ENCODE measurements around the gene ITSN2. TPM values are rescaled to one million over a fixed set of nuclear protein-coding genes. Genes with fewer than 3 reads are reported as not detected.

ITSN2 gene
- polyA plus RNA-seq, 1 donor from 2014 or later, result 10.6 TPM

DNA sequence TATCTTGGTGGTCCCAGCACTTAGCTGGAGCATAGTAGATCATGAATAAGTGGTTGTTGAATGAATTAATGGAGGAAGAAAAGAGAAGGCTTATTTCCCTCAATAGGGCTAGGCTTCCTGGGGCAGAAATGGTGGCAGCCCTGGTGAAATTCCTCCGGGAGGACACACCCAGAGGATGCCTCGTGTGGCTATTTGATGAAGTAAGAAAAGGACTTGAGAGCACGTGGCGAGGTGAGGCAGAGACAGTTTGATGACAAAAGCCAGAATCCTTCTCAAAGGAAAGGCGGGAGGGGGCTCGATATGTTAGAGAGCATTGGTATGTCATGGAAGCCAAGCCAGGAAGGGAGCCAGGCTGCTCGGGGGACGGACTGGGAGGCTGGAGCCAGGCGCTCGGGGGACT is 170.8 kb downstream of the ITSN2 start:
- no peak overlapping the region for H3K4me3 ChIP-seq (ENCODE audit: low read length)
- no peaks in the 10 kb centered on the region for H3F3A ChIP-seq (ENCODE audit: insufficient read depth, low read length, poor library complexity, severe bottlenecking)
- H2AFZ ChIP-seq (ENCODE audit: low read depth, low read length), result no peak overlapping the region
- H3K79me2 ChIP-seq (replicated peaks; ENCODE audit: insufficient read depth, low read length), result no peaks in the 10 kb centered on the region
- no peak overlapping the region for H3K27ac ChIP-seq (ENCODE audit: low read length)
- H3K9me2 ChIP-seq (ENCODE audit: insufficient read depth, low read length), result no peaks in the 10 kb centered on the region
- H3K4me2 ChIP-seq (ENCODE audit: low read length), result no peak overlapping the region
- H3K27me3 ChIP-seq (ENCODE audit: insufficient read depth, low read depth, low read length), result no peaks in the 10 kb centered on the region
- H3K9ac ChIP-seq (ENCODE audit: low read length), result no peak overlapping the region
- H4K20me1 ChIP-seq (ENCODE audit: insufficient read depth), result no peaks in the 10 kb centered on the region
- TF ChIP-seq MXI1 (conservative IDR thresholded peaks at IDR 0.05; ENCODE audit: poor library complexity, severe bottlenecking), result no peak
- no peak for TF ChIP-seq TAF1 (IDR thresholded peaks at IDR 0.05; ENCODE audit: low read depth)
- TF ChIP-seq EZH2 (IDR thresholded peaks at IDR 0.05; ENCODE audit: borderline replicate concordance, insufficient read depth, low read length, poor library complexity, severe bottlenecking), result no peak
- TF ChIP-seq EP300 (conservative IDR thresholded peaks at IDR 0.05; ENCODE audit: poor library complexity, severe bottlenecking), result no peak
- TF ChIP-seq, protein P1, sequence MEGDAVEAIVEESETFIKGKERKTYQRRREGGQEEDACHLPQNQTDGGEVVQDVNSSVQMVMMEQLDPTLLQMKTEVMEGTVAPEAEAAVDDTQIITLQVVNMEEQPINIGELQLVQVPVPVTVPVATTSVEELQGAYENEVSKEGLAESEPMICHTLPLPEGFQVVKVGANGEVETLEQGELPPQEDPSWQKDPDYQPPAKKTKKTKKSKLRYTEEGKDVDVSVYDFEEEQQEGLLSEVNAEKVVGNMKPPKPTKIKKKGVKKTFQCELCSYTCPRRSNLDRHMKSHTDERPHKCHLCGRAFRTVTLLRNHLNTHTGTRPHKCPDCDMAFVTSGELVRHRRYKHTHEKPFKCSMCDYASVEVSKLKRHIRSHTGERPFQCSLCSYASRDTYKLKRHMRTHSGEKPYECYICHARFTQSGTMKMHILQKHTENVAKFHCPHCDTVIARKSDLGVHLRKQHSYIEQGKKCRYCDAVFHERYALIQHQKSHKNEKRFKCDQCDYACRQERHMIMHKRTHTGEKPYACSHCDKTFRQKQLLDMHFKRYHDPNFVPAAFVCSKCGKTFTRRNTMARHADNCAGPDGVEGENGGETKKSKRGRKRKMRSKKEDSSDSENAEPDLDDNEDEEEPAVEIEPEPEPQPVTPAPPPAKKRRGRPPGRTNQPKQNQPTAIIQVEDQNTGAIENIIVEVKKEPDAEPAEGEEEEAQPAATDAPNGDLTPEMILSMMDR (IDR thresholded peaks at IDR 0.05; ENCODE audit: poor library complexity, severe bottlenecking), result no peak
- no peak for TF ChIP-seq POLR2AphosphoS5 (IDR thresholded peaks at IDR 0.05)
- TF ChIP-seq, protein P2, sequence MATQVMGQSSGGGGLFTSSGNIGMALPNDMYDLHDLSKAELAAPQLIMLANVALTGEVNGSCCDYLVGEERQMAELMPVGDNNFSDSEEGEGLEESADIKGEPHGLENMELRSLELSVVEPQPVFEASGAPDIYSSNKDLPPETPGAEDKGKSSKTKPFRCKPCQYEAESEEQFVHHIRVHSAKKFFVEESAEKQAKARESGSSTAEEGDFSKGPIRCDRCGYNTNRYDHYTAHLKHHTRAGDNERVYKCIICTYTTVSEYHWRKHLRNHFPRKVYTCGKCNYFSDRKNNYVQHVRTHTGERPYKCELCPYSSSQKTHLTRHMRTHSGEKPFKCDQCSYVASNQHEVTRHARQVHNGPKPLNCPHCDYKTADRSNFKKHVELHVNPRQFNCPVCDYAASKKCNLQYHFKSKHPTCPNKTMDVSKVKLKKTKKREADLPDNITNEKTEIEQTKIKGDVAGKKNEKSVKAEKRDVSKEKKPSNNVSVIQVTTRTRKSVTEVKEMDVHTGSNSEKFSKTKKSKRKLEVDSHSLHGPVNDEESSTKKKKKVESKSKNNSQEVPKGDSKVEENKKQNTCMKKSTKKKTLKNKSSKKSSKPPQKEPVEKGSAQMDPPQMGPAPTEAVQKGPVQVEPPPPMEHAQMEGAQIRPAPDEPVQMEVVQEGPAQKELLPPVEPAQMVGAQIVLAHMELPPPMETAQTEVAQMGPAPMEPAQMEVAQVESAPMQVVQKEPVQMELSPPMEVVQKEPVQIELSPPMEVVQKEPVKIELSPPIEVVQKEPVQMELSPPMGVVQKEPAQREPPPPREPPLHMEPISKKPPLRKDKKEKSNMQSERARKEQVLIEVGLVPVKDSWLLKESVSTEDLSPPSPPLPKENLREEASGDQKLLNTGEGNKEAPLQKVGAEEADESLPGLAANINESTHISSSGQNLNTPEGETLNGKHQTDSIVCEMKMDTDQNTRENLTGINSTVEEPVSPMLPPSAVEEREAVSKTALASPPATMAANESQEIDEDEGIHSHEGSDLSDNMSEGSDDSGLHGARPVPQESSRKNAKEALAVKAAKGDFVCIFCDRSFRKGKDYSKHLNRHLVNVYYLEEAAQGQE (IDR thresholded peaks at IDR 0.05; ENCODE audit: borderline replicate concordance), result no peak
- no peak for TF ChIP-seq SMC3 (conservative IDR thresholded peaks at IDR 0.05; ENCODE audit: poor library complexity)
- no peak for TF ChIP-seq RAD21 (conservative IDR thresholded peaks at IDR 0.05)
- H3K36me3 ChIP-seq (ENCODE audit: insufficient read depth, low read length), result peaks cover 8% of the 10 kb centered on the region
- no peaks in the 10 kb centered on the region for H3K9me3 ChIP-seq (ENCODE audit: low read length)

DNA sequence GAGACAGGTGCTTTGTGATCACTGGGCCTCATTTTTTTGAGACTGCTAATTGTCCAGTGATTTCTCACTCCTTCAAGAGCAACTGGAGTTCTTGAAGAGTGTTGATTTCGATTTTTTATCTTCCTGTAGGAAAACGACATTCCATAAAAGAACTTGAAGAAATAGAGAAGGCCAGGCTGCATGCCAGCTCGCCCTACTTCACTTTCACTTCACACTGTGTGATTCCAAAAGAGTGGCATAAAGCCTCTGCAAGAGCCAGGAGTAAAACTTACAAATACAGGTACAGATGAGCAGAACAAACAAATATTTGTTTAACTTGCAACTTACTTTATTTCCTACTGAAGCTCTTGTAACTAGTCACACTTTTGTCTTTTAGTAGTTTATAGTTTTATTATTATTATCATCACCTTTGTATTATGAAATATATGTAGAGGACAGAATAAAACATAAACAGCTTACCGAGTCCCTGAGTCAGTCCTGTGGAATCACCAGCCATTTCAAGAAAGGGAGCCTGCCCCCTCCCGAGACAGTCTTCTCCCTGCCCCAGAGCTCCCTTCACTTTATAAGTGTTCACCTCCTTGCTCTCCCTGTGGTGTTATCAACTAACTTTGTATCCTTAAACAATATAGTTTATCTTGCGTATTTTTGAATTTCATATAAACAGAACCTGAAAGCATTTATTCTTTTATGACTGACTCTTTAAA is 176.8 kb downstream of the ITSN2 start:
- Histone ChIP-seq H3K4me2 (ENCODE audit: low read length) (no peak overlapping the region), H3K9me3 (ENCODE audit: low read length) (no peaks in the 10 kb centered on the region), H3K27me3 (ENCODE audit: insufficient read depth, low read depth, low read length) (no peaks in the 10 kb centered on the region), H3F3A (ENCODE audit: insufficient read depth, low read length, poor library complexity, severe bottlenecking) (no peaks in the 10 kb centered on the region), H3K4me3 (ENCODE audit: low read length) (no peak overlapping the region), H3K9me2 (ENCODE audit: insufficient read depth, low read length) (no peaks in the 10 kb centered on the region), H3K79me2 (replicated peaks; ENCODE audit: insufficient read depth, low read length) (no peaks in the 10 kb centered on the region), H2AFZ (ENCODE audit: low read depth, low read length) (no peak overlapping the region), H4K20me1 (ENCODE audit: insufficient read depth) (no peaks in the 10 kb centered on the region), H3K9ac (ENCODE audit: low read length) (no peak overlapping the region), H3K36me3 (ENCODE audit: insufficient read depth, low read length) (peaks cover 1% of the 10 kb centered on the region), H3K27ac (ENCODE audit: low read length) (no peak overlapping the region)
- TF ChIP-seq EZH2 (IDR thresholded peaks at IDR 0.05; ENCODE audit: borderline replicate concordance, insufficient read depth, low read length, poor library complexity, severe bottlenecking) (no peak), TAF1 (IDR thresholded peaks at IDR 0.05; ENCODE audit: low read depth) (no peak), SMC3 (conservative IDR thresholded peaks at IDR 0.05; ENCODE audit: poor library complexity) (no peak), EP300 (conservative IDR thresholded peaks at IDR 0.05; ENCODE audit: poor library complexity, severe bottlenecking) (no peak), RAD21 (conservative IDR thresholded peaks at IDR 0.05) (no peak), MXI1 (conservative IDR thresholded peaks at IDR 0.05; ENCODE audit: poor library complexity, severe bottlenecking) (no peak), POLR2AphosphoS5 (IDR thresholded peaks at IDR 0.05) (no peak)
- TF ChIP-seq, protein P1 (IDR thresholded peaks at IDR 0.05; ENCODE audit: poor library complexity, severe bottlenecking), result no peak
- TF ChIP-seq, protein P2 (IDR thresholded peaks at IDR 0.05; ENCODE audit: borderline replicate concordance), result no peak
